GM12892 (cell line): ENCODE data around the gene APOC4.

Experiments used
- POLR2A ChIP-seq: IDR thresholded peaks from 2 replicates; pipeline ENCODE4 v1.6.1; 2011; ENCODE audit warnings: low read depth, low read length, control low read depth
- POLR2AphosphoS5 ChIP-seq: IDR thresholded peaks from 2 replicates; pipeline ENCODE4 v1.6.1; 2011; ENCODE audit warnings: low read depth, low read length, control low read depth

DNA sequence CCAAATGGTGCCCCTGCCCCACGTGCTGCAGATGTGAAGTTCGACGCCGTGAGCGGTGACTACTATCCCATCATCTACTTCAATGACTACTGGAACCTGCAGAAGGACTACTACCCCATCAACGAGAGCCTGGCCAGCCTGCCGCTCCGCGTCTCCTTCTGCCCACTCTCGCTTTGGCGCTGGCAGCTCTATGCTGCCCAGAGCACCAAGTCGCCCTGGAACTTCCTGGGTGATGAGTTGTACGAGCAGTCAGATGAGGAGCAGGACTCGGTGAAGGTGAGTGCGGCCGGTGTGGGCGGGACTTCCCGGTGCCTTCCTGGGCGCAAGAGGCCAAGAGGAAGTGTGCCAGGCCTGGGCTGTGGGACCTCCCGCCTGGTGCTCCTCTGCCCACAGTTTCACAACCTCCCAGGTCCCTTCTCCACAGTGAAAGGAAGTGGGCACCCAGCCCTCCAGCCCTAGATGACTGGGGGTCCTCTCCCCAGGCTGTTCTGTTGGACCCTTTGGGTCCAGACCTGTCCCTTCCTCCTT lies 45.2 kb downstream of the APOC4 start:
- no peak for TF ChIP-seq POLR2A
- no peak for TF ChIP-seq POLR2AphosphoS5
